ENCODE measurements around the gene SUGT1. TPM values are rescaled to one million over a fixed set of nuclear protein-coding genes. Genes with fewer than 3 reads are reported as not detected.
A peak's percentile ranks its signal among the peaks of the same experiment; 100 is the strongest.

The SUGT1 gene
- total and polyA plus RNA-seq, 2 of the 13 experiments (the other 11 are each of a cell fraction or from before 2014, with no cell fraction given), result 23.1 to 71.2 TPM

DNA sequence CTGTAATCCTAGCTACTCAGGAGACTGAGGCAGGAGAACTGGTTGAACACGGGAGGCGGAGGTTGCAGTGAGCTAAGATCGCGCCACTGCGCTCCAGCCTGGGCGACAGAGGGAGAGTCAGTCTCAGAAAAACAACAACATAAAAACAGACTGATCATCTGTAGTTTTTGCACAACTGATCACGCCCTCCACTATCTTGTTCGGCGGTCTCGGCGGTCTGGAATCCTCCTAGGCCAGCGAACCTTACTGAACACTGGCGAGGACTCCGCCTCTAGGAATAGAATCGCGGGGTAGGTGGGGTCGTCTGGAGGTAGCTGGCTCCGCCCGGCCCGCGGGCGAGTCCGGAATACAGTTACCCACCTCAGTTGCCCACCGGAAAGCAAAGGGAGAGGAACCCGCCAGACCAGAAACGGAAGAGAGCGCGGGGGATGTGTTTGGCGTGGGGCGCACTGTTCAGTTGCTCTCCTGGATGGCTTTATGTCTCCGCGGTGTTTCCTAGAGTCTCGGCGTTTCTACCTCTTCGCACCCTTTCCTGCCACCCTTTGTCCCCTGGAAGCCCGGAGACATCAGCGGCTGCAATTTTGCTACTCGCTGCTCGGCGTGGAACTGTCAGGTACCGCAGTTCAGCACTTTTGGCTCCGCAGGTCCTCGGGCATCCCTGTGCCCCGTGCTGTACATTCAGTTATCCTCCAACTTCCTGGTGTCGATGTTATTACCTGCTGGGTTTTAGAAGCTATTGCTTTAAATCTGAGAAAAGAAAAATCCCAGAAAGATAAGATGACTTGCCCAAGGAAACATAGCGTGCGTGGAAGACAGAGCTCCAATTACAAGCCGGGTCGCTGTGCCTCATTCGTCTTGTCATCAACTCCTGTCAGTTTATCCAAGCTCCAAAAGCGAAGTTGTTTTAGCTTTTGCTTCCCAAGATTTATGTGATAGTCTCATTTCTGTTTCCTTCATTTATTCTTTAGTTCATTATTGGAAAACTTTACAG is 35.3 kb upstream of the SUGT1 start (continued):
- peak; percentile 63 for TF ChIP-seq HDAC1 (CRISPR knock-in tag; IDR thresholded peaks at IDR 0.05)
- 0 out of 2 replicates have a peak, but pooled peaks have one; percentile 42 for TF ChIP-seq AKAP8 (CRISPR knock-in tag; IDR thresholded peaks at IDR 0.05)
- TF ChIP-seq ZNF383 (CRISPR knock-in tag; IDR thresholded peaks at IDR 0.05; ENCODE audit: borderline replicate concordance), result no peak
- TF ChIP-seq GABPA (IDR thresholded peaks at IDR 0.05; ENCODE audit: low read depth, low read length), result peak; percentile 98
- peak; percentile 99 for TF ChIP-seq GABPA (CRISPR knock-in tag; IDR thresholded peaks at IDR 0.05; ENCODE audit: low read depth)
- TF ChIP-seq KDM1A (CRISPR knock-in tag; IDR thresholded peaks at IDR 0.05), result 0 out of 2 replicates have a peak, but pooled peaks have one; percentile 35
- peak; percentile 9; the same call in 1 of the 2 replicates for TF ChIP-seq RAD21 (CRISPR knock-in tag; IDR thresholded peaks at IDR 0.05)
- TF ChIP-seq KMT2A (CRISPR knock-in tag; IDR thresholded peaks at IDR 0.05), result peak; percentile 97
- peak; percentile 96 for TF ChIP-seq KMT2B (CRISPR knock-in tag; IDR thresholded peaks at IDR 0.05)
- TF ChIP-seq IRX3 (CRISPR knock-in tag; IDR thresholded peaks at IDR 0.05; ENCODE audit: borderline replicate concordance, low read depth), result no peak
- no peak for TF ChIP-seq FLYWCH1 (CRISPR knock-in tag; IDR thresholded peaks at IDR 0.05)
- TF ChIP-seq HNF4A (CRISPR knock-in tag; IDR thresholded peaks at IDR 0.05), result peak; percentile 24; the same call in 1 of the 2 replicates
- no peak for TF ChIP-seq PAX8 (CRISPR knock-in tag; IDR thresholded peaks at IDR 0.05; ENCODE audit: borderline replicate concordance)
- no peak for TF ChIP-seq SOX6 (IDR thresholded peaks at IDR 0.05)
- peak; percentile 66; the same call in 1 of the 2 replicates for TF ChIP-seq SOX6 (CRISPR knock-in tag; IDR thresholded peaks at IDR 0.05)
- TF ChIP-seq, protein P1, sequence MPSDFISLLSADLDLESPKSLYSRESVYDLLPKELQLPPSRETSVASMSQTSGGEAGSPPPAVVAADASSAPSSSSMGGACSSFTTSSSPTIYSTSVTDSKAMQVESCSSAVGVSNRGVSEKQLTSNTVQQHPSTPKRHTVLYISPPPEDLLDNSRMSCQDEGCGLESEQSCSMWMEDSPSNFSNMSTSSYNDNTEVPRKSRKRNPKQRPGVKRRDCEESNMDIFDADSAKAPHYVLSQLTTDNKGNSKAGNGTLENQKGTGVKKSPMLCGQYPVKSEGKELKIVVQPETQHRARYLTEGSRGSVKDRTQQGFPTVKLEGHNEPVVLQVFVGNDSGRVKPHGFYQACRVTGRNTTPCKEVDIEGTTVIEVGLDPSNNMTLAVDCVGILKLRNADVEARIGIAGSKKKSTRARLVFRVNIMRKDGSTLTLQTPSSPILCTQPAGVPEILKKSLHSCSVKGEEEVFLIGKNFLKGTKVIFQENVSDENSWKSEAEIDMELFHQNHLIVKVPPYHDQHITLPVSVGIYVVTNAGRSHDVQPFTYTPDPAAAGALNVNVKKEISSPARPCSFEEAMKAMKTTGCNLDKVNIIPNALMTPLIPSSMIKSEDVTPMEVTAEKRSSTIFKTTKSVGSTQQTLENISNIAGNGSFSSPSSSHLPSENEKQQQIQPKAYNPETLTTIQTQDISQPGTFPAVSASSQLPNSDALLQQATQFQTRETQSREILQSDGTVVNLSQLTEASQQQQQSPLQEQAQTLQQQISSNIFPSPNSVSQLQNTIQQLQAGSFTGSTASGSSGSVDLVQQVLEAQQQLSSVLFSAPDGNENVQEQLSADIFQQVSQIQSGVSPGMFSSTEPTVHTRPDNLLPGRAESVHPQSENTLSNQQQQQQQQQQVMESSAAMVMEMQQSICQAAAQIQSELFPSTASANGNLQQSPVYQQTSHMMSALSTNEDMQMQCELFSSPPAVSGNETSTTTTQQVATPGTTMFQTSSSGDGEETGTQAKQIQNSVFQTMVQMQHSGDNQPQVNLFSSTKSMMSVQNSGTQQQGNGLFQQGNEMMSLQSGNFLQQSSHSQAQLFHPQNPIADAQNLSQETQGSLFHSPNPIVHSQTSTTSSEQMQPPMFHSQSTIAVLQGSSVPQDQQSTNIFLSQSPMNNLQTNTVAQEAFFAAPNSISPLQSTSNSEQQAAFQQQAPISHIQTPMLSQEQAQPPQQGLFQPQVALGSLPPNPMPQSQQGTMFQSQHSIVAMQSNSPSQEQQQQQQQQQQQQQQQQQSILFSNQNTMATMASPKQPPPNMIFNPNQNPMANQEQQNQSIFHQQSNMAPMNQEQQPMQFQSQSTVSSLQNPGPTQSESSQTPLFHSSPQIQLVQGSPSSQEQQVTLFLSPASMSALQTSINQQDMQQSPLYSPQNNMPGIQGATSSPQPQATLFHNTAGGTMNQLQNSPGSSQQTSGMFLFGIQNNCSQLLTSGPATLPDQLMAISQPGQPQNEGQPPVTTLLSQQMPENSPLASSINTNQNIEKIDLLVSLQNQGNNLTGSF (CRISPR knock-in tag; IDR thresholded peaks at IDR 0.05), result no peak; the same call in 1 of the 2 replicates
- TF ChIP-seq ARHGAP35 (CRISPR knock-in tag; IDR thresholded peaks at IDR 0.05; ENCODE audit: borderline replicate concordance), result peak; percentile 77
- peak; percentile 30; the same call in 1 of the 2 replicates for TF ChIP-seq MEIS1 (CRISPR knock-in tag; IDR thresholded peaks at IDR 0.05; ENCODE audit: borderline replicate concordance)
- TF ChIP-seq TARDBP (CRISPR knock-in tag; IDR thresholded peaks at IDR 0.05), result peak; percentile 67; the same call in 1 of the 2 replicates
- TF ChIP-seq, protein P2, sequence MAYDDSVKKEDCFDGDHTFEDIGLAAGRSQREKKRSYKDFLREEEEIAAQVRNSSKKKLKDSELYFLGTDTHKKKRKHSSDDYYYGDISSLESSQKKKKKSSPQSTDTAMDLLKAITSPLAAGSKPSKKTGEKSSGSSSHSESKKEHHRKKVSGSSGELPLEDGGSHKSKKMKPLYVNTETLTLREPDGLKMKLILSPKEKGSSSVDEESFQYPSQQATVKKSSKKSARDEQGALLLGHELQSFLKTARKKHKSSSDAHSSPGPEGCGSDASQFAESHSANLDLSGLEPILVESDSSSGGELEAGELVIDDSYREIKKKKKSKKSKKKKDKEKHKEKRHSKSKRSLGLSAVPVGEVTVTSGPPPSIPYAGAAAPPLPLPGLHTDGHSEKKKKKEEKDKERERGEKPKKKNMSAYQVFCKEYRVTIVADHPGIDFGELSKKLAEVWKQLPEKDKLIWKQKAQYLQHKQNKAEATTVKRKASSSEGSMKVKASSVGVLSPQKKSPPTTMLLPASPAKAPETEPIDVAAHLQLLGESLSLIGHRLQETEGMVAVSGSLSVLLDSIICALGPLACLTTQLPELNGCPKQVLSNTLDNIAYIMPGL (CRISPR knock-in tag; IDR thresholded peaks at IDR 0.05; ENCODE audit: borderline replicate concordance in 1 of 2, low read depth in 1 of 2), result peak; percentile 85 to 88; a peak in 3 of 4 replicates
- peak; percentile 54 for TF ChIP-seq CCAR2 (optimal IDR thresholded peaks at IDR 0.05; ENCODE audit: low read depth, low read length)
- TF ChIP-seq PCBP2 (optimal IDR thresholded peaks at IDR 0.05; ENCODE audit: low read depth, low read length, poor library complexity, severe bottlenecking), result no peak
